H9 (cell line): Measurements from ENCODE around the gene TSPAN32. TPM values are rescaled to one million over a fixed set of nuclear protein-coding genes. Genes with fewer than 3 reads are reported as not detected.

Experiments
- DNase-seq: peaks from one replicate; pipeline ENCODE4 v3.0.0-alpha.2; 2017
- H2AFZ ChIP-seq: one replicate; pipeline ENCODE4 v1.6.1; 2013; ENCODE audit warnings: mild to moderate bottlenecking, low read length, control low read depth, moderate library complexity
- H2AK5ac ChIP-seq: 2 replicates; pipeline ENCODE4 v1.6.1; 2013; ENCODE audit warnings: low read length, control low read depth, mixed read lengths; ENCODE audit not compliant: insufficient read length
- H2BK120ac ChIP-seq: one replicate; pipeline ENCODE4 v1.6.1; 2013; ENCODE audit warnings: low read depth, mild to moderate bottlenecking, low read length, control low read depth, inconsistent platforms; ENCODE audit not compliant: poor library complexity, severe bottlenecking
- H2BK12ac ChIP-seq: 2 replicates; pipeline ENCODE4 v1.6.1; 2013; ENCODE audit warnings: low read length, control low read depth, mixed read lengths, low read depth; ENCODE audit not compliant: insufficient read length
- H2BK15ac ChIP-seq: 2 replicates; pipeline ENCODE4 v1.6.1; 2013; ENCODE audit warnings: low read depth, low read length, control low read depth
- H2BK20ac ChIP-seq: one replicate; pipeline ENCODE4 v1.6.1; 2013; ENCODE audit warnings: low read depth, mild to moderate bottlenecking, low read length, control low read depth, inconsistent platforms; ENCODE audit not compliant: poor library complexity, severe bottlenecking
- H2BK5ac ChIP-seq: 2 replicates; pipeline ENCODE4 v1.6.1; 2013; ENCODE audit warnings: low read length, control low read depth, mixed read lengths; ENCODE audit not compliant: insufficient read length
- H3K14ac ChIP-seq: 2 replicates; pipeline ENCODE4 v1.6.1; 2013; ENCODE audit warnings: low read length, control low read depth; ENCODE audit not compliant: insufficient read depth
- H3K18ac ChIP-seq: 2 replicates; pipeline ENCODE4 v1.6.1; 2013; ENCODE audit warnings: low read depth, mild to moderate bottlenecking, mixed read lengths, low read length, control low read depth; ENCODE audit not compliant: insufficient read length
- H3K23ac ChIP-seq: 2 replicates; pipeline ENCODE4 v1.6.1; 2013; ENCODE audit warnings: low read length, control low read depth, mixed read lengths, low read depth; ENCODE audit not compliant: insufficient read length
- H3K23me2 ChIP-seq: 2 replicates; pipeline ENCODE4 v1.6.1; 2013; ENCODE audit warnings: low read depth, mild to moderate bottlenecking, mixed read lengths, low read length, control low read depth; ENCODE audit not compliant: insufficient read length, poor library complexity, severe bottlenecking
- H3K27ac ChIP-seq: 2 replicates; pipeline ENCODE4 v1.5.1; 2013; ENCODE audit warnings: low read length, control low read depth, mixed read lengths, low read depth; ENCODE audit not compliant: insufficient read length
- H3K27me3 ChIP-seq: 2 replicates; pipeline ENCODE4 v1.6.1; 2013; ENCODE audit warnings: low read length, control low read depth, inconsistent platforms; ENCODE audit not compliant: insufficient read depth
- H3K4ac ChIP-seq: 2 replicates; pipeline ENCODE4 v1.6.1; 2013; ENCODE audit warnings: low read depth, mild to moderate bottlenecking, control low read depth, inconsistent platforms, low read length, moderate library complexity
- H3K4me1 ChIP-seq: 2 replicates; pipeline ENCODE4 v1.6.1; 2013; ENCODE audit warnings: low read length, control low read depth, inconsistent platforms; ENCODE audit not compliant: insufficient read depth
- H3K4me2 ChIP-seq: 2 replicates; pipeline ENCODE4 v1.6.1; 2013; ENCODE audit warnings: low read length, control low read depth, mixed read lengths; ENCODE audit not compliant: insufficient read length, insufficient read depth
- H3K56ac ChIP-seq: 2 replicates; pipeline ENCODE4 v1.6.1; 2013; ENCODE audit warnings: low read depth, mild to moderate bottlenecking, mixed read lengths, low read length, control low read depth; ENCODE audit not compliant: insufficient read length
- H3K79me1 ChIP-seq: 2 replicates; pipeline ENCODE4 v1.6.1; 2013; ENCODE audit warnings: low read depth, mild to moderate bottlenecking, moderate library complexity, low read length, control low read depth, inconsistent platforms; ENCODE audit not compliant: insufficient read depth, poor library complexity, severe bottlenecking
- H3K79me2 ChIP-seq: 2 replicates; pipeline ENCODE4 v1.6.1; 2013; ENCODE audit warnings: low read length, control low read depth, inconsistent platforms; ENCODE audit not compliant: insufficient read depth
- H3K9ac ChIP-seq: 2 replicates; pipeline ENCODE4 v1.6.1; 2013; ENCODE audit warnings: low read length, control low read depth, mixed read lengths; ENCODE audit not compliant: insufficient read length; ENCODE audit errors: extremely low read depth
- H3K9me3 ChIP-seq: one replicate; pipeline ENCODE4 v1.6.1; 2013; ENCODE audit warnings: low read depth, low read length, inconsistent platforms; ENCODE audit not compliant: control insufficient read depth
- H3T11ph ChIP-seq: one replicate; pipeline ENCODE4 v1.6.1; 2013; ENCODE audit warnings: mild to moderate bottlenecking, low read length, control low read depth, inconsistent platforms
- H4K20me1 ChIP-seq: one replicate; pipeline ENCODE4 v1.6.1; 2013; ENCODE audit not compliant: control insufficient read depth, insufficient read length, insufficient read depth
- H4K5ac ChIP-seq: 2 replicates; pipeline ENCODE4 v1.6.1; 2013; ENCODE audit warnings: low read depth, mild to moderate bottlenecking, mixed read lengths, low read length, control low read depth; ENCODE audit not compliant: insufficient read length
- H4K8ac ChIP-seq: replicated peaks from 2 replicates; pipeline ENCODE4 v1.6.1; 2013; ENCODE audit warnings: low read length, control low read depth, mixed read lengths, low read depth; ENCODE audit not compliant: insufficient read length
- H4K91ac ChIP-seq: 2 replicates; pipeline ENCODE4 v1.6.1; 2013; ENCODE audit warnings: low read depth, mild to moderate bottlenecking, moderate library complexity, mixed read lengths, low read length, control low read depth; ENCODE audit not compliant: insufficient read length
- H3K27ac Mint-ChIP-seq, 3 experiments: 2 replicates in 2 of 3; 3 replicates in 1 of 3; pipeline ENCODE4 v1.8.0; 2020 to 2021; ENCODE audit warnings: mixed read lengths in 3 of 3, mild to moderate bottlenecking in 1 of 3, moderate library complexity in 1 of 3
- H3K27me3 Mint-ChIP-seq: 2 replicates; pipeline ENCODE4 v1.8.0; 2021; ENCODE audit warnings: low read depth, mild to moderate bottlenecking, moderate library complexity, mixed read lengths
- H3K36me3 Mint-ChIP-seq, 3 experiments: 2 replicates in 2 of 3; 3 replicates in 1 of 3; pipeline ENCODE4 v1.8.0; 2020 to 2021; ENCODE audit warnings: low read depth in 3 of 3, mixed read lengths in 3 of 3; ENCODE audit not compliant: insufficient read depth in 1 of 3
- H3K4me1 Mint-ChIP-seq, 2 experiments: 2 replicates each; pipeline ENCODE4 v1.8.0; 2020; ENCODE audit warnings: mixed read lengths in 2 of 2
- H3K4me3 Mint-ChIP-seq, 2 experiments: 2 replicates in 1 of 2; 3 replicates in 1 of 2; pipeline ENCODE4 v1.8.0; 2020 to 2021; ENCODE audit warnings: mild to moderate bottlenecking in 2 of 2, mixed read lengths in 2 of 2, moderate library complexity in 1 of 2
- H3K9me3 Mint-ChIP-seq, 2 experiments: 2 replicates in 1 of 2; 3 replicates in 1 of 2; pipeline ENCODE4 v1.8.0; 2020; ENCODE audit warnings: mild to moderate bottlenecking in 2 of 2, mixed read lengths in 2 of 2, moderate library complexity in 1 of 2
- CTCF ChIP-seq: fragments of 200-600 bp; sonication (generic); conservative IDR thresholded peaks from 3 replicates; pipeline ENCODE4 v1.8.0; 2021; ENCODE audit warnings: antibody characterized with exemption, mild to moderate bottlenecking
- WGBS: extraction: QIAGEN DNeasy Blood & Tissue Kit; methylation state at CpG from one replicate; pipeline ENCODE4 v1.1.7; 2013; ENCODE audit warnings: missing lambda C conversion rate, low lambda C conversion rate, mixed read lengths; ENCODE audit not compliant: insufficient read length; ENCODE audit errors: extremely low coverage; 5-methylcytosine and 5-hydroxymethylcytosine counted together
- total RNA-seq: library from RNA; stranded (reverse); gene quantifications from 2 replicates; pipeline ENCODE4 v1.2.1, GENCODE V29; 2021

TSPAN32 gene
- total RNA-seq, 1 experiment from 2014 or later, result not detected

DNA sequence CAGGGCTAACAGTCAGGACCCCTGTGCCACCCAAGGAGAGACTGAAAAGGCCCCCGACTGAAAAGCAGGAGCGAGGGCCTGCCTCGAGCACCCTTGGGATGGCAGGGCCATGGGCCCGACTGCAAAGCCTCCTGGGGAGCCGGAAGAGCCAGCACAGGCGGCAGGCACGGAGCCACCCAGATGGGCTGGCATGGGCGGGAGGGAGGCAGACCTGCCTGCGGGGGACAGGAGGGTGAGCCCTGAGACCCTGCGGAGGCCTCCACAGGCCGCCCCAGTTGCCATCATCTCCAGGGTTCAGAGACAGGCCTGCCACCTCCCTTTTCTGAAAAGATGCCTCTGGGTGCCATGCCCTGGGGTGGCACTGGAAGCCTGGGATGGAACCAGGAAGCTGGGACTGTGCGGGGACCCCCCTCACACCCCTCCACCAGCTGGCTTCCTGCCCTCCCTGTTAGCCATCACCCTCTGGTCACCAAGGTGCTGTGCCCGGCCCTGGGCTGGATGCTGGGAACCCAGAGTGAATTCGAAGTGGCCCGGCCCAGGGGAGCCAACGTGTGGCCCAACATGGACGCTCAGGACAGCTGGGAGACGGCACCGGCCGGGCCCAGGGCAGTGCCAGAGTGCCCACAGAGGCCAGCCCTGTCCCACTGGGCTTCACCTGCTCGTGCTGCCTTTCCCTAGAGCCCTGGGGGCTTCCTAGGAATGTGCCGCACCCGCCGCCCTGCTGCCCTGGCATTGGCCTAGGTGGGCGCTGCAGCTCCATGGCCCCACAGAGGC, 13.8 kb downstream of the TSPAN32 start:
- Histone ChIP-seq H2BK5ac (no peak overlapping the region), H3K23me2 (no peaks in the 10 kb centered on the region), H2BK120ac (no peak overlapping the region), H2AK5ac (no peak overlapping the region), H4K20me1 (no peaks in the 10 kb centered on the region), H3K27me3 (no peaks in the 10 kb centered on the region), H3K56ac (no peak overlapping the region), H2BK12ac (no peak overlapping the region), H3K4me2 (no peak overlapping the region), H3K27ac (no peak overlapping the region), H2BK20ac (no peak overlapping the region), H3T11ph (no peak overlapping the region), H4K5ac (no peak overlapping the region), H3K9me3 (no peaks in the 10 kb centered on the region), H3K18ac (no peak overlapping the region), H3K79me1 (no peaks in the 10 kb centered on the region), H3K4ac (no peak overlapping the region), H3K4me1 (no peaks in the 10 kb centered on the region), H3K14ac (no peak overlapping the region), H3K23ac (no peak overlapping the region), H3K79me2 (no peaks in the 10 kb centered on the region), H4K91ac (no peak overlapping the region), H3K9ac (no peak overlapping the region), H4K8ac (no peak overlapping the region), H2AFZ (no peak overlapping the region), H2BK15ac (no peak overlapping the region)
- Mint-ChIP-seq H3K27me3 (peaks cover 22% of the 10 kb centered on the region), H3K36me3 (no peaks in the 10 kb centered on the region), H3K4me1 (no peaks in the 10 kb centered on the region), H3K9me3 (peaks cover 0 to 3% of the 10 kb centered on the region in 2 experiments; a peak in 1 of 5 replicates), H3K27ac (no peak overlapping the region), H3K4me3 (no peak overlapping the region)
- no peak for TF ChIP-seq CTCF
- no CpG with 5 or more reads among the region's 25 CpGs for WGBS
- no peak for DNase-seq
